HL-60 (cell line): Measurements from ENCODE around the gene FGF14.
"Not testable (repeated sequence)": the region's sequence is repeated elsewhere in the genome, so short reads cannot be mapped to it uniquely, and the experiment has no call there.

Source experiments
- DNase-seq, 2 experiments: peaks; one replicate each; pipeline ENCODE4 v3.0.0-alpha.2; 2010 to 2020; ENCODE audit warnings: low read depth in 1 of 2, low spot score in 1 of 2
- H3K27ac ChIP-seq: fragments of 250-450 bp; sonication (Bioruptor Pico); replicated peaks from 2 replicates; pipeline ENCODE4 v1.5.1; 2020; ENCODE audit warnings: mild to moderate bottlenecking, moderate library complexity
- H3K27me3 ChIP-seq: fragments of 250-450 bp; sonication (Bioruptor Pico); 2 replicates; pipeline ENCODE4 v1.5.1; 2021; ENCODE audit warnings: mild to moderate bottlenecking, moderate library complexity; ENCODE audit not compliant: insufficient read depth, poor library complexity, severe bottlenecking
- H3K4me3 ChIP-seq: replicated peaks from 2 replicates; pipeline ENCODE4 v1.5.1; 2011; ENCODE audit warnings: mild to moderate bottlenecking, control low read depth, low read length; ENCODE audit not compliant: insufficient read depth
- GABPA ChIP-seq: IDR thresholded peaks from 2 replicates; pipeline ENCODE4 v1.6.1; 2012; ENCODE audit warnings: low read depth
- POLR2AphosphoS5 ChIP-seq: IDR thresholded peaks from 2 replicates; pipeline ENCODE4 v1.6.1; 2012; ENCODE audit warnings: low read depth
- SPI1 ChIP-seq: IDR thresholded peaks from 2 replicates; pipeline ENCODE4 v1.6.1; 2012; ENCODE audit warnings: low read depth, mild to moderate bottlenecking, borderline replicate concordance
- TF ChIP-seq, protein P1 (sequence below): IDR thresholded peaks from one replicate; pipeline ENCODE4 v1.5.1; 2011; ENCODE audit warnings: low read length, control low read depth, inconsistent platforms; ENCODE audit not compliant: insufficient read depth
- TF ChIP-seq, protein P2 (sequence below): IDR thresholded peaks from 2 replicates; pipeline ENCODE4 v1.6.1; 2012; ENCODE audit warnings: low read depth; ENCODE audit not compliant: insufficient replicate concordance

FGF14 gene

DNA sequence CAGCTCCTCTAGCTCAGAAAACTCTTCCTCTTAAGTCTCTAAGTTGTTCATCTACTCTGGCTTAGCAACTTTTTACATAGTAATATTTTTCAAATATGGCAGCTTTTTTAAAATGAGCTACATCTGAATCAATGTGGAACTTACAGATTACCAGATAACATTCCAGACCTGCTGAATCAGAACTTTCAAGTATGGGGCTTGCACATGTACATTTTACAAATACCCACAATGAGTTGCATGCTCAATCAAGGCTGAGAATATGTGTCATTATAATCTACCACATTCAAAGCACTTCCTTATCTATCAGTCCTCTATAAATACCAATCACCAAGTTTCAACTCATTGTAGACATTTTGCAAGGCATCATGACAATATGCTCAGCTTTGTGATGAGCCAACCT is 383.1 kb downstream of the FGF14 start:
- H3K27ac ChIP-seq, result no peak overlapping the region
- DNase-seq, result no peak
- no peaks in the 10 kb centered on the region for H3K27me3 ChIP-seq

DNA sequence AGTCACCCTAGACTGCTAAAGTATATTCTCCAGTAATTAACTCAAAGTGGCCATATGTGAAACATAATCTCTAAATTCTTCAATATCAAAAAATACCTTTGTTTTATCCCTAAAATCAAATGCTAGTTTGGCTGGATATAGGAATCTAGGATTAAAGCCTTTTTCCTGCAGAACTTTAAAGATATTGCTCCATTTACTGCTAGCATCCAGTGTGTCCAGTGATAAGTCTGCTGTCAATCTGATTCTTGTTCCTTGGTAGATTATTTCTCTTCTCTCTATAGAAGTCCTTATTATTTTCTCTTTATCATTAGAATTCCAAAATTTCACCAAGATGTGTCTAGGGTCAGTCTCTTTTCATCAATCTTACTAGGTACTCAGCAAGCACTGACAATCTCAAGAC is 384.6 kb downstream of the FGF14 start:
- Histone ChIP-seq H3K27me3 (no peaks in the 10 kb centered on the region), H3K27ac (no peak overlapping the region), H3K4me3 (no peak overlapping the region)
- DNase-seq, result no peak
- TF ChIP-seq, protein P1, sequence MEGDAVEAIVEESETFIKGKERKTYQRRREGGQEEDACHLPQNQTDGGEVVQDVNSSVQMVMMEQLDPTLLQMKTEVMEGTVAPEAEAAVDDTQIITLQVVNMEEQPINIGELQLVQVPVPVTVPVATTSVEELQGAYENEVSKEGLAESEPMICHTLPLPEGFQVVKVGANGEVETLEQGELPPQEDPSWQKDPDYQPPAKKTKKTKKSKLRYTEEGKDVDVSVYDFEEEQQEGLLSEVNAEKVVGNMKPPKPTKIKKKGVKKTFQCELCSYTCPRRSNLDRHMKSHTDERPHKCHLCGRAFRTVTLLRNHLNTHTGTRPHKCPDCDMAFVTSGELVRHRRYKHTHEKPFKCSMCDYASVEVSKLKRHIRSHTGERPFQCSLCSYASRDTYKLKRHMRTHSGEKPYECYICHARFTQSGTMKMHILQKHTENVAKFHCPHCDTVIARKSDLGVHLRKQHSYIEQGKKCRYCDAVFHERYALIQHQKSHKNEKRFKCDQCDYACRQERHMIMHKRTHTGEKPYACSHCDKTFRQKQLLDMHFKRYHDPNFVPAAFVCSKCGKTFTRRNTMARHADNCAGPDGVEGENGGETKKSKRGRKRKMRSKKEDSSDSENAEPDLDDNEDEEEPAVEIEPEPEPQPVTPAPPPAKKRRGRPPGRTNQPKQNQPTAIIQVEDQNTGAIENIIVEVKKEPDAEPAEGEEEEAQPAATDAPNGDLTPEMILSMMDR, result no peak
- TF ChIP-seq SPI1 (no peak), GABPA (no peak), POLR2AphosphoS5 (no peak)
- TF ChIP-seq, protein P2, sequence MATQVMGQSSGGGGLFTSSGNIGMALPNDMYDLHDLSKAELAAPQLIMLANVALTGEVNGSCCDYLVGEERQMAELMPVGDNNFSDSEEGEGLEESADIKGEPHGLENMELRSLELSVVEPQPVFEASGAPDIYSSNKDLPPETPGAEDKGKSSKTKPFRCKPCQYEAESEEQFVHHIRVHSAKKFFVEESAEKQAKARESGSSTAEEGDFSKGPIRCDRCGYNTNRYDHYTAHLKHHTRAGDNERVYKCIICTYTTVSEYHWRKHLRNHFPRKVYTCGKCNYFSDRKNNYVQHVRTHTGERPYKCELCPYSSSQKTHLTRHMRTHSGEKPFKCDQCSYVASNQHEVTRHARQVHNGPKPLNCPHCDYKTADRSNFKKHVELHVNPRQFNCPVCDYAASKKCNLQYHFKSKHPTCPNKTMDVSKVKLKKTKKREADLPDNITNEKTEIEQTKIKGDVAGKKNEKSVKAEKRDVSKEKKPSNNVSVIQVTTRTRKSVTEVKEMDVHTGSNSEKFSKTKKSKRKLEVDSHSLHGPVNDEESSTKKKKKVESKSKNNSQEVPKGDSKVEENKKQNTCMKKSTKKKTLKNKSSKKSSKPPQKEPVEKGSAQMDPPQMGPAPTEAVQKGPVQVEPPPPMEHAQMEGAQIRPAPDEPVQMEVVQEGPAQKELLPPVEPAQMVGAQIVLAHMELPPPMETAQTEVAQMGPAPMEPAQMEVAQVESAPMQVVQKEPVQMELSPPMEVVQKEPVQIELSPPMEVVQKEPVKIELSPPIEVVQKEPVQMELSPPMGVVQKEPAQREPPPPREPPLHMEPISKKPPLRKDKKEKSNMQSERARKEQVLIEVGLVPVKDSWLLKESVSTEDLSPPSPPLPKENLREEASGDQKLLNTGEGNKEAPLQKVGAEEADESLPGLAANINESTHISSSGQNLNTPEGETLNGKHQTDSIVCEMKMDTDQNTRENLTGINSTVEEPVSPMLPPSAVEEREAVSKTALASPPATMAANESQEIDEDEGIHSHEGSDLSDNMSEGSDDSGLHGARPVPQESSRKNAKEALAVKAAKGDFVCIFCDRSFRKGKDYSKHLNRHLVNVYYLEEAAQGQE, result no peak

More for the DNA sequence above, 383.1 kb downstream of the FGF14 start:
- TF ChIP-seq, protein P1, result no peak
- TF ChIP-seq, protein P2, result no peak
- TF ChIP-seq POLR2AphosphoS5 (no peak), SPI1 (no peak), GABPA (no peak)
- H3K4me3 ChIP-seq, result no peak overlapping the region

DNA sequence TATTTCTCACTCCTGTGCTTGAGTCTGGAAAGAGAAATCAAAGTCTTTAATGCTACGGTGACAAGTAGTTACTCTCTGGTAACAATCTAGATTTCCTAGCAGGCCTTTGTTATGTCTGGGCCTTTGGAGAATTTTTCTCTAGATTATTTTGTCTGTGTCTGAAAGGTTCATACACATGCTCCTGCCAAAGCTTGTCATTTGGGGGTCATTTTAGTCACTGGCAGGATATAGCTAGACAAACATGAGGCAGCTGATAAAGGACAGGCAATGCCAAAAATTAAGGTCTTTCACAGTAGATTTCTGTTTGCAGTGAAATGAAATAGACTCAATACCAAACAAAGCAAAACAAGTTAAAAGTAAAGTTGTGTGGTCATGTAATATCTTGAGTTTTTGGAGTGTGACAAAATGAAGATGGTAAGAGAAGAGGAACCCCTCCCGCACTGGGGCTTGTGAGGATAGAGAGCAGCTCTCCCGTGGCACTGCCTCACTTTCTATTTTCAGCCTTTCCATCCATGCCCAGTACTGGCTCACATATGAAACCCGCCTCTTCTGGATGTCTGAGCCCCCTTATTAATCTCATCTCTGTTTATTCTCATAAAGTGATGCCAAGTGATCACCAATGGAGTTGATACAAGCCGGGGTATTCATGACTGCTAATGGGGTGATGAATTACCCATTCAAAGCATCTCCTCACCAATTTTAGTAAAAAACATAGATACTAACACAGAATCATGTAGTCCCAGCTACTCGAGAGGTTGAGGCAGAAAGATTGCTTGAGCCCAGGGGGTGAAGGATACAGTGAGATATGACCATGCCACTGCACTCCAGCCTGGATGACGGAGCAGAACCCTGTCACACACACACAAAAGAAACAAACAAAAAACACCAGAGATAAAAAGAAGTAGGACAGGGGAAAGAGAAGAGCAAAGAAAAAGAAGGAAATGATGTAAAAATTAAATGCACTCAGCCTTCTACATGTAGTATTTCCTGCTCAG is 389.3 kb downstream of the FGF14 start:
- DNase-seq, result no peak
- no peak overlapping the region for H3K27ac ChIP-seq
- H3K4me3 ChIP-seq, result no peak overlapping the region
- TF ChIP-seq, protein P1, result no peak
- TF ChIP-seq GABPA (no peak), SPI1 (no peak), POLR2AphosphoS5 (no peak)
- TF ChIP-seq, protein P2, result no peak
- H3K27me3 ChIP-seq, result no peaks in the 10 kb centered on the region

DNA sequence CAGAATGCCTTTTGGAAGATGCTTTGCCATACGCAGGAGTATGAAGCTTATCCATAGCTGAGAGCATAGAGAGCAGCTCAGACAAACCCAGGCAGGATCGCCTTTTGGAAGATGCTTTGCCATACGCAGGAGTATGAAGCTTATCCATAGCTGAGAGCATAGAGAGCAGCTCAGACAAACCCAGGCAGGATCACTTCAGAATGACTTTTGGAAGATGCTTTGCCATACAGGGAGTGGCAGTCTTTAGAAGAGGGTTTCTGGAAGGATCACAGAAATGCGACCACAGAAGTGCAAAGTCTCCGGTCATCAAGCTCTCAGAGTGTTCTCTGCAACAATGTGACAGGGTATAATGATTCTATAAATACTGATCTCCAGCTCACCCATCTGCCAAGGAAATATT is 390.4 kb downstream of the FGF14 start:
- not testable (repeated sequence) for H3K27ac ChIP-seq, H3K4me3 ChIP-seq, H3K27me3 ChIP-seq, DNase-seq
